Natural killer cell (primary cell): ENCODE data around the gene GLYR1. TPM values are rescaled to one million over a fixed set of nuclear protein-coding genes. Genes with fewer than 3 reads are reported as not detected.

Source experiments
- ATAC-seq, 3 donors: fragments of 150-1000 bp in 2 of 3; fragments of 200-7000 bp in 1 of 3; cut with Tn5 transposase; 1 replicate in 1 of 3; 2 replicates in 2 of 3; pipeline ENCODE4 v1.10.0; 2021; ENCODE audit warnings: mild to moderate bottlenecking in 2 of 3, moderate library complexity in 2 of 3
- DNase-seq, 2 donors: peaks; one replicate each; pipeline versions ENCODE4 v3.0.0 to v3.0.0-alpha.2; 2013 to 2021; ENCODE audit warnings: mixed read lengths in 1 of 2
- H3K27ac ChIP-seq: one replicate; pipeline ENCODE4 v1.5.1; 2013; ENCODE audit warnings: mild to moderate bottlenecking, low read length
- H3K27me3 ChIP-seq: one replicate; pipeline ENCODE4 v1.6.1; 2013; ENCODE audit warnings: low read length; ENCODE audit not compliant: control insufficient read depth, insufficient read depth
- H3K36me3 ChIP-seq: one replicate; pipeline ENCODE4 v1.6.1; 2013; ENCODE audit warnings: low read length; ENCODE audit not compliant: control insufficient read depth, insufficient read depth
- H3K4me1 ChIP-seq: one replicate; pipeline ENCODE4 v1.6.1; 2013; ENCODE audit warnings: low read length; ENCODE audit not compliant: control insufficient read depth, insufficient read depth
- H3K4me3 ChIP-seq: one replicate; pipeline ENCODE4 v1.5.1; 2013; ENCODE audit warnings: low read length
- H3K9me3 ChIP-seq: one replicate; pipeline ENCODE4 v1.6.1; 2013; ENCODE audit warnings: low read length; ENCODE audit not compliant: control insufficient read depth, insufficient read depth
- H3K27ac Mint-ChIP-seq, 2 donors: one replicate each; pipeline ENCODE4 v1.8.0; 2022; ENCODE audit warnings: mild to moderate bottlenecking in 2 of 2, mixed read lengths in 2 of 2, moderate library complexity in 1 of 2
- H3K27me3 Mint-ChIP-seq, 2 donors: one replicate each; pipeline ENCODE4 v1.8.0; 2022; ENCODE audit warnings: low read depth in 2 of 2, mixed read lengths in 2 of 2
- H3K36me3 Mint-ChIP-seq: one replicate; pipeline ENCODE4 v1.8.0; 2022; ENCODE audit warnings: mixed read lengths
- H3K4me1 Mint-ChIP-seq, 2 donors: one replicate each; pipeline ENCODE4 v1.8.0; 2022; ENCODE audit warnings: mixed read lengths in 2 of 2
- H3K4me3 Mint-ChIP-seq: one replicate; pipeline ENCODE4 v1.8.0; 2022; ENCODE audit warnings: mild to moderate bottlenecking, moderate library complexity, mixed read lengths
- H3K9me3 Mint-ChIP-seq, 2 donors: one replicate each; pipeline ENCODE4 v1.8.0; 2022; ENCODE audit warnings: mixed read lengths in 2 of 2
- WGBS: methylation state at CpG from one replicate; pipeline ENCODE4 v1.1.7; 2013; ENCODE audit warnings: missing lambda C conversion rate; ENCODE audit not compliant: insufficient coverage; 5-methylcytosine and 5-hydroxymethylcytosine counted together
- intact Hi-C: fragments of 100-400 bp; cut with micrococcal nuclease; formaldehyde crosslinking; loops from one replicate; pipeline ENCODE4 v1.14.2; 2022
- total RNA-seq, 4 donors: library from RNA; stranded (reverse); fragments of 120-200 nt in 1 of 4; gene quantifications; one replicate each; pipeline versions ENCODE4 v1.2.3 to v1.2.4, GENCODE V29; 2013 to 2022
- TF ChIP-seq, protein P1 (sequence below): fragments of 200-600 bp; IDR thresholded peaks from one replicate; pipeline ENCODE4 v1.8.0; 2022; ENCODE audit warnings: antibody characterized with exemption

Gene GLYR1
- total RNA-seq, 3 donors from 2014 or later (not counting 1 experiment from before 2014, with no cell fraction given) = 112 to 129 (median 125) TPM

DNA sequence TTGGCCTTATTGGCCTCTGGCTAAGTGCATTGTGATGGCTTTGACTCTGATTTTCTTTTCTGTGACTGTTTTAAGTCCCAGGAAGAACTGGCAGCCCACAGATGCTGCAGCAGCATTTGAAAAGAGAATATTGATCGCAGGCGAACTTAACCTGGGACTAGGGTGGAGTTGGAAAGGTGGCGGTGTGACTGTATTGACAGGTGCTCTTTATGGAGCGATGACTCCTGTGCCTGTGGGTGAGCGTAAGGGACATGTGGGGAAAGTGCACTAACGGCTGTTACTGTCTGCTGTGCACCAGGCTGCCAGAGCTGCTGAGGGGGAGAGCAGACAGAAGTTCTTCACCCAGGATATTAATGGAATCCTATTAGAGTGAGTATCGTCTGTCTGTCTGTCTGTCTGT lies 21.4 kb upstream of the GLYR1 start:
- DNase-seq (no peak), ATAC-seq (no peak)
- Histone ChIP-seq H3K36me3 (peaks cover 52% of the 10 kb centered on the region), H3K4me3 (no peak overlapping the region), H3K27me3 (no peaks in the 10 kb centered on the region), H3K9me3 (no peaks in the 10 kb centered on the region), H3K4me1 (no peaks in the 10 kb centered on the region), H3K27ac (no peak overlapping the region)
- Mint-ChIP-seq H3K4me1 (peaks cover 48 to 52% of the 10 kb centered on the region in 2 donors), H3K36me3 (peaks cover 16% of the 10 kb centered on the region), H3K27ac (peak overlapping the region in 1 of 2 donors; percentile 22), H3K27me3 (no peaks in the 10 kb centered on the region), H3K9me3 (no peaks in the 10 kb centered on the region), H3K4me3 (no peak overlapping the region)
- intact Hi-C loops = no loop called here
- WGBS = 96% methylated on average over 7 of the region's 7 CpGs
- TF ChIP-seq, protein P1, sequence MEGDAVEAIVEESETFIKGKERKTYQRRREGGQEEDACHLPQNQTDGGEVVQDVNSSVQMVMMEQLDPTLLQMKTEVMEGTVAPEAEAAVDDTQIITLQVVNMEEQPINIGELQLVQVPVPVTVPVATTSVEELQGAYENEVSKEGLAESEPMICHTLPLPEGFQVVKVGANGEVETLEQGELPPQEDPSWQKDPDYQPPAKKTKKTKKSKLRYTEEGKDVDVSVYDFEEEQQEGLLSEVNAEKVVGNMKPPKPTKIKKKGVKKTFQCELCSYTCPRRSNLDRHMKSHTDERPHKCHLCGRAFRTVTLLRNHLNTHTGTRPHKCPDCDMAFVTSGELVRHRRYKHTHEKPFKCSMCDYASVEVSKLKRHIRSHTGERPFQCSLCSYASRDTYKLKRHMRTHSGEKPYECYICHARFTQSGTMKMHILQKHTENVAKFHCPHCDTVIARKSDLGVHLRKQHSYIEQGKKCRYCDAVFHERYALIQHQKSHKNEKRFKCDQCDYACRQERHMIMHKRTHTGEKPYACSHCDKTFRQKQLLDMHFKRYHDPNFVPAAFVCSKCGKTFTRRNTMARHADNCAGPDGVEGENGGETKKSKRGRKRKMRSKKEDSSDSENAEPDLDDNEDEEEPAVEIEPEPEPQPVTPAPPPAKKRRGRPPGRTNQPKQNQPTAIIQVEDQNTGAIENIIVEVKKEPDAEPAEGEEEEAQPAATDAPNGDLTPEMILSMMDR = no peak

DNA sequence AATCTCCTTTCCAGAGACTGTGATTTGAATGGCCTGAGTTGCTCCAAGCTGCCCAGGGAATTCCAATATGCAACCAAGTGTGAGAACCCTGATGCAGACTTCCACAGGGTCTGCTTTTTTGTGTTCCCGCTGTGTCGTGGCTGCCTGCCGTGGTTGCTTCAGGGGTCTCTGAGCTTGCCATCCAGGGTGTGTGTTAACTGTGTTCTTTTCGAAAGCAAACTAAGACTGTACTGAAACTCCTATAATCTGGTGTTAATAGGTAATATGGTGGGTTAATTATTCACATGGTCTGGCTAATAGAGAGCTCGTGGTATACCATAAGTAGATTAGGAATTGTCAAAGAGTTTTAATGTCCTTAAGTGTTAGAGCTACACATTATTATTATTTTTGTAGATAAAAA lies 20.9 kb upstream of the GLYR1 start:
- Mint-ChIP-seq H3K27me3 (no peaks in the 10 kb centered on the region), H3K27ac (peak overlapping the region in 1 of 2 donors; percentile 22), H3K4me3 (no peak overlapping the region), H3K4me1 (peaks cover 48 to 55% of the 10 kb centered on the region in 2 donors), H3K36me3 (peaks cover 11% of the 10 kb centered on the region), H3K9me3 (no peaks in the 10 kb centered on the region)
- Histone ChIP-seq H3K27me3 (no peaks in the 10 kb centered on the region), H3K9me3 (no peaks in the 10 kb centered on the region), H3K4me1 (no peaks in the 10 kb centered on the region), H3K27ac (no peak overlapping the region), H3K36me3 (peaks cover 49% of the 10 kb centered on the region), H3K4me3 (no peak overlapping the region)
- TF ChIP-seq, protein P1 = no peak
- DNase-seq (no peak), ATAC-seq (no peak)
- WGBS = 100% methylated on average over 5 of the region's 5 CpGs
- intact Hi-C loops = no loop called here

- Mint-ChIP-seq H3K27ac (peak overlapping the region in 1 of 2 donors; percentile 25), H3K4me3 (no peak overlapping the region), H3K36me3 (peaks cover 9% of the 10 kb centered on the region), H3K27me3 (no peaks in the 10 kb centered on the region), H3K4me1 (peaks cover 48 to 56% of the 10 kb centered on the region in 2 donors), H3K9me3 (no peaks in the 10 kb centered on the region)
- TF ChIP-seq, protein P1 = no peak
- WGBS = 96% methylated on average over 12 of the region's 12 CpGs
- ATAC-seq (no peak), DNase-seq (no peak)
- H3K27ac ChIP-seq = no peak overlapping the region
- H3K27me3 ChIP-seq = no peaks in the 10 kb centered on the region
- H3K36me3 ChIP-seq = peaks cover 51% of the 10 kb centered on the region
- no peaks in the 10 kb centered on the region for H3K4me1 ChIP-seq
- no peaks in the 10 kb centered on the region for H3K9me3 ChIP-seq
- no peak overlapping the region for H3K4me3 ChIP-seq
- intact Hi-C loops = no loop called here
These were observed 19.5 kb upstream of the GLYR1 start for GRCh38 chr16:4866586-4866985.

- Mint-ChIP-seq H3K9me3 (no peaks in the 10 kb centered on the region), H3K27me3 (no peaks in the 10 kb centered on the region), H3K4me3 (no peak overlapping the region), H3K36me3 (peaks cover 9% of the 10 kb centered on the region), H3K27ac (no peak overlapping the region), H3K4me1 (peaks cover 40 to 47% of the 10 kb centered on the region in 2 donors)
- Histone ChIP-seq H3K4me3 (no peak overlapping the region), H3K36me3 (peaks cover 53% of the 10 kb centered on the region), H3K9me3 (no peaks in the 10 kb centered on the region), H3K27me3 (no peaks in the 10 kb centered on the region), H3K27ac (no peak overlapping the region), H3K4me1 (no peaks in the 10 kb centered on the region)
- DNase-seq = no peak
- 98% methylated on average over 13 of the region's 13 CpGs for WGBS
- TF ChIP-seq, protein P1 = no peak
- ATAC-seq = no peak
- intact Hi-C loops = no loop called here
These were observed 18.3 kb upstream of the GLYR1 start for GRCh38 chr16:4865231-4865860.
